Cardiac fibroblast (primary cell): Measurements from ENCODE around the gene NLRC3.

ENCODE experiments used
- DNase-seq, 2 donors: peaks; one replicate each; pipeline versions ENCODE4 v3.0.0 to v3.0.0-alpha.2; 2010; ENCODE audit warnings: low read depth in 2 of 2
- H3K4me3 ChIP-seq, 2 donors: replicated peaks in 1 of 2; 1 replicate in 1 of 2; 2 replicates in 1 of 2; pipeline ENCODE4 v1.5.1; 2011; ENCODE audit warnings: low read depth in 2 of 2, low read length in 2 of 2, mild to moderate bottlenecking in 2 of 2, moderate library complexity in 1 of 2
- TF ChIP-seq, protein P1 (sequence below): IDR thresholded peaks from one replicate; pipeline ENCODE4 v1.5.1; 2011; ENCODE audit warnings: low read depth, mild to moderate bottlenecking, low read length, inconsistent platforms

Gene NLRC3

GRCh38 chr16:3553138-3553923 lies 23.9 kb downstream of the NLRC3 start:
- H3K4me3 ChIP-seq = no peak overlapping the region
- TF ChIP-seq, protein P1, sequence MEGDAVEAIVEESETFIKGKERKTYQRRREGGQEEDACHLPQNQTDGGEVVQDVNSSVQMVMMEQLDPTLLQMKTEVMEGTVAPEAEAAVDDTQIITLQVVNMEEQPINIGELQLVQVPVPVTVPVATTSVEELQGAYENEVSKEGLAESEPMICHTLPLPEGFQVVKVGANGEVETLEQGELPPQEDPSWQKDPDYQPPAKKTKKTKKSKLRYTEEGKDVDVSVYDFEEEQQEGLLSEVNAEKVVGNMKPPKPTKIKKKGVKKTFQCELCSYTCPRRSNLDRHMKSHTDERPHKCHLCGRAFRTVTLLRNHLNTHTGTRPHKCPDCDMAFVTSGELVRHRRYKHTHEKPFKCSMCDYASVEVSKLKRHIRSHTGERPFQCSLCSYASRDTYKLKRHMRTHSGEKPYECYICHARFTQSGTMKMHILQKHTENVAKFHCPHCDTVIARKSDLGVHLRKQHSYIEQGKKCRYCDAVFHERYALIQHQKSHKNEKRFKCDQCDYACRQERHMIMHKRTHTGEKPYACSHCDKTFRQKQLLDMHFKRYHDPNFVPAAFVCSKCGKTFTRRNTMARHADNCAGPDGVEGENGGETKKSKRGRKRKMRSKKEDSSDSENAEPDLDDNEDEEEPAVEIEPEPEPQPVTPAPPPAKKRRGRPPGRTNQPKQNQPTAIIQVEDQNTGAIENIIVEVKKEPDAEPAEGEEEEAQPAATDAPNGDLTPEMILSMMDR = no peak
- no peak for DNase-seq

DNA sequence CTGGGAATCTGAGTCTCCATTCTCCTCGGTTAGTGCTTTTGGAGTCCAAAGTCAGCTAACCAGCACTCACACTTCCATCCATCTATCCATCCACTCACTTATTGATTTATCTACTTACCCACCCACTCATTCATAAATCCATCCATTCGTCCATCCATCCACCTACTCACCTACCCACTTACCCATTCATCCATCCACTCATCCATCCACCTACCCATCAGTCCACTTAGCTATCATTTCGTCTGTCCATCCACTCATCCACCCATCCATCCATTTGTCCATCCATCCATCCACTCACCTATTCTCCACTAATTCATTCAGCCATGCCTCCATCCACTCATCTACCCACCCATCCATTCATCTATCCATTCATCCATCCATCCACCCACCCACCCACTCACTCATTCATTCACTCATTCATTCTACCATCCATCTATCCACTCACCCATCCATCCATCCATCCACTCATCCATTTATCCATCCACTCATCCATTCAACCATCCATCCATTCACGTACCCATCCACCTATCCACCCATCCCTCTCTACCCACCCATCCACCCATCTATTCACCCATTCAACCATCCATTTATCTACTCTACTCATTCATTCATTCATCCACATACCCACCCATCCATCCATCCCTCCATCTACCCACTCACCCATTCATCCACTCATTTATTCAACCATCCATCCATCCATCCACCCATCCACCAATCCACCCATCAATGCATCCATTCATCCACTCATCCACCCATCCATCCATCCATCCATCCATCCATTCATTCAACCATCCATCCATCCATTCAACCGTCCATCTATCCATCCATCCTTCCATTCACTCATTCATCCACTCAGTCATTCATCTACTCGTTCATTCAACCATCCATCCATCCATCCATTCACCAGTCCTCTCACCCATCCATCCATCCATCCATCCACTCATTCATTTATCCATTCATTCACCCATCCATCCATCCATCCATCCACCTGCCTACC lies 26.1 kb downstream of the NLRC3 start:
- DNase-seq = no peak
- TF ChIP-seq, protein P1 = no peak
- H3K4me3 ChIP-seq = no peak overlapping the region

DNA sequence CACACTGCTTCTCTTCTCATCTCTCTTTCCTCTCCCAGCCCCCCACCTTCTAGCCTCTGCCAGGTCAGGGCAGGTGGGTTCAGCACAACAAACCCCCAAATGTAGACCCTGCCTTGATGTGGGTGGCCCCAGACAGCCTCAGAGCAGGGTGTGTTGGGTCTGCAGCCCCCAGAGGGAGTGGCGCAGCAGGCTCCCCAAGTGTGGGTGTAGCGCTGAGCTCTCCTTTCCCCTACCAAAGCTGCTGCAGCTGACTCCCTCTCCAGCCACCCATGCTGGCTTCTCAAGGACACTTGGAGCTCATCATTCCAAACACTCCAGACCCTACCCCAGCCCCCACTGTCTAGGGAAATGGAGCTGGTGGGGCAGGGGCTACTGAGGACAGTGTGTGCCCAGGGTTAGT lies 27.3 kb downstream of the NLRC3 start:
- no peak for DNase-seq
- H3K4me3 ChIP-seq = no peak overlapping the region
- TF ChIP-seq, protein P1 = no peak

- DNase-seq = no peak
- no peak overlapping the region for H3K4me3 ChIP-seq
- TF ChIP-seq, protein P1 = no peak
Observed at GRCh38 chr16:3548859-3549258, 28.3 kb downstream of the NLRC3 start.

DNA sequence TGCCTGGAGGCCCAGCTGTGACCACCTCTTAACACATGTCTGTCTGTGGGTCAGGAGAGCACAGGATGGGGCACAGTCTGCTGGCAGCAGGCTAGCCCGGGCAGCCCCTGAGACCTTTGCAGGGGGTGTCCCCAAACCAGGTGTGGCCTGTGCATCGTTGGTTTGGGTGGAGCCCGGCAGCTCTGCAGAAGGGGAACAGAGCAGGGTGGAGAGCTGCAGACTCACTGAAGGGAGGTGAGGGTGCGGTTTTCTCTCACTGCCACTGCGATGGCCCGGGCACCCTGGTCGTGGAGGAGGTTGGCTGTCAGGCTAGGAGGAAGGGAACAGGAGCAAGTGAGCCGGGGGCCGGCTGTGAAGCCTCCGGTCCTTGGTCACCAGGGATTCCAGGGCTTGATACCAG lies 28.8 kb downstream of the NLRC3 start:
- no peak for DNase-seq
- H3K4me3 ChIP-seq = no peak overlapping the region
- TF ChIP-seq, protein P1 = no peak

DNA sequence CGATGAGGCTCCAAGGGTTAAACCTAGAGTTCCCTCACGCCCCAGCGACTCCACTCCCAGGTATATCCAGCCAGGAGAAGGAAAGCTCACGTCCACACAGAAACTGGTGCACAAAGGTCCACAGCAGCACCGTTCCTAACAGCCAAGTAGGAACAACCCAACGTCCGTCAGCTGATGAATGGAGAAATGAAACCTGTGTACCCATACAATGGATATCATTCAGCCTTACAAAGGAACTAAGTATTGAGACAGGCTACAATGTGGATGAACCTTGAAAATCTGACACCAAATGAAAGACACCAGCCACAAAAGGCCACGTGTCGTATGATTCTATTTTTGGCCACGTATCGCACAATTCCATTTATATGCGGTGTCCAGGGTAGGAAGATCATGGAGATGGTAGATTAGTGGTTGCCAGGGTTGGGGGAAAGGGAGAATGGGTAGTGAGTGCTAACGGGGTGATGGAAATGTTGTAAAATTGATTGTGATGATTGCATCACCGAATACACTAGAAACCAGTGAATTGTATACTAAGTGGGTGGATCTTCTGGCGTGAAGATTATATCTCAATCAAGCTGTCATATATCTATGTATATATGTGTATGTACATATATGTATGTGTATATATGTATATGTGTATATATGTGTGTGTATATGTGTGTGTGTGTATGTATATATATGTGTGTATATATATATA lies 30.1 kb downstream of the NLRC3 start:
- TF ChIP-seq, protein P1 = no peak
- H3K4me3 ChIP-seq = no peak overlapping the region
- DNase-seq = no peak
